SK-N-DZ (cell line): ENCODE results near the gene KDM4C.

ENCODE experiments used
- DNase-seq: peaks from one replicate; pipeline ENCODE4 v3.0.0-alpha.2; 2015; ENCODE audit warnings: low spot score

KDM4C gene

DNA sequence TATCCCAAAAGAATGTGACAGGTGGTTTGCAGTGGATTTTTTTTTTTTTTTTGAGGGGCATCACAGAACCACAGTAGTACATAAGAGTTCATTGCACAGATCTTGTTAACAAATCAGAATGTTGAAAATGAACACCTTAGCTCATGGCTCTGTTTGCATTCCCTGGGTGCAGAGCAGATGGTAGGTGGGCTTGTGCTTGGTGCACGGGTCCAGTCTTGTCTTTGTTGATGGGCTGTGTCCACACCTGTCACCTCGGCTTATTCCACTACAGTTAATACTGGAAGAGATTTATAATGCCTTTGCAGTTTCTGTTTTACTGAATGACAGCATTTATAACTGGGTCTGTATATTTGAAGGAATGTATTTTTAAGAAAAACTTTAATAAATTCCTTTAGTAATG is 146.6 kb downstream of the KDM4C start:
- no peak for DNase-seq

DNA sequence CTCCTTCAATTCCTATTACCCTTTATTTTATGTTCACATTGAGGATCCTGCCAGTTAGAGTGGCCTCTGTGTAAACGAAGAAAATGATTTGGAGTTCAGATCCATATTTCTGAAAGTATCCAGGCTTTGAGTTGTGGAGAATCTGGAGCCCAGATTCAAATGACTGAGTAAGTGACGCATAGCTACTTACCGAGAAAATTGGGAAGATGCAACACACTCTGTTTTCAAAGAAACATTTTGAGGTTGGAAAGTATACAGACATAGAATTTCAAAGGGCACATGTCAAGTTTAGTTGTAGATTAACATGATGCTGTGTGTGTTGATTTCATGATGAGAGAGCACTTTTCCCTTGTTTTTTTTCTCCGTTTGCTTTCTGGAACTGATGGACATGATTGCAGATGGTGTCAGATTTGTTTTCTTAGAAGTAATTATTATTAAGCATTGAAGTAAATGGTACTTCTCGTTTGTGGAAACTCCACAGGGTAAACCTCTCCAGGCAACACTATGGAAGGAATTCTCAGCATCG is 148.1 kb downstream of the KDM4C start:
- no peak for DNase-seq

DNA sequence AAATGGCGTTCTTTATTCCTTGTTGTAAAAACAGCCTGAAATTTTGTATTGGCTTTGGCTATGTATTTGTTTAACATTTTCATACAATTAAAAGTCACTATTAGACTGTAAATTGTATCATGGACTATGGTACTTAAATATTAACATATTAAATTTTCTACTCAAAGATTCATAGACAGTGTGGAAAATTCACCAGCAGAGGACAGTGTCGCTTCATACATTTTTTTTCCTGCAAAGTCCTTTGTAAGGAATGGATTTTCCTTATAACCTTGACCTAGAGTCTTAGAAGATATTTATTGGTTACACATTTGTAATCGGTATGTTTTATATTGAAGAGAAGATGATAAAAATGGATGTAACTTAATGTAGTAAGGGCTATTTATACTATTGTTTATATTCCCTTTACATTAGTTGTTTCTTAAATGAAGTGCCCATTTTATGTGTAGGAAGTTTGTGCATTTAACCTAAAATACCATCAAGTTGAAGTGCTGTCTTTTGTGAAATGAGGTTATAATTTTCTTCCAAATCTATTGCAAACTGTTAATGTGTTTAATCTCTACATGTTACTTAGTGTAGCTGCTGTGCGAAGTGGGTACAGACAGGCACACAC is 150.1 kb downstream of the KDM4C start:
- peak; percentile 13 for DNase-seq

DNA sequence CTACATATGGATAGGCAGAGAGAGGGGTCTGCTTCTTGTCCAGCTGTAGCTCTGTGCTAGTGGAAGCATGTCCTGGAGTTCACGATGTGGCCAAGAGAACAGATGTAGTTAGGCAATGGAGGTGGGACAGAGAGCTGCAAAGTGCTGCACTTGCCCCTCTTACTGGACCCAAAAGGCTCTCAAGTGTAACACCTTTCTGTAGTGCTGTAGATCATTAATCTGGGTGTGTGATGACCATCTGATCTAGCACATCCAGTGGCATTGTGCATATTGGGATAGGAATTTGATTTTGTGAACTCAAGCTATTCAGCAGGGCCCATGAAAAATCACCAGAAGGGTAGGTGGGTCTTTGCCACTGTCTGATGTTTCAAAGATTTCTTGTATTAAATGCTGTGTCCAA is 151.4 kb downstream of the KDM4C start:
- DNase-seq, result no peak

DNA sequence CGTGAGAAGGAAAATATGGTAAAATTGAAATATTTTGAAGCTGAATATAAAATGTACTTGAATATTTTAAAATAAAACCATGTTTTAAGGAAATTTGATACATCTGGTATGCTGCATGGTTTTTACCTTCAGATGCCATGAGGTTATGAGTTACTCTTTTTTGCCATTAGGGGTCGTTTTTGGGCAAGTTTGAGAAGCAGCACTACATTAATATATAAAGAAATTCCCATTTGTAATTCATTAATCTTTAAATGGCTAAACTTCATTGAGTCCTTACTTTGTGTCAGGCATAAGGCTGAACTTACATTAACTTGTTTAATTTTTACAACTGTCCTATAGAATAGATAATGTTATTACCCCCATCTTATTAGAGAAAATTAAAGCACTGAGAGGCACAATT is 152.3 kb downstream of the KDM4C start:
- no peak for DNase-seq

DNA sequence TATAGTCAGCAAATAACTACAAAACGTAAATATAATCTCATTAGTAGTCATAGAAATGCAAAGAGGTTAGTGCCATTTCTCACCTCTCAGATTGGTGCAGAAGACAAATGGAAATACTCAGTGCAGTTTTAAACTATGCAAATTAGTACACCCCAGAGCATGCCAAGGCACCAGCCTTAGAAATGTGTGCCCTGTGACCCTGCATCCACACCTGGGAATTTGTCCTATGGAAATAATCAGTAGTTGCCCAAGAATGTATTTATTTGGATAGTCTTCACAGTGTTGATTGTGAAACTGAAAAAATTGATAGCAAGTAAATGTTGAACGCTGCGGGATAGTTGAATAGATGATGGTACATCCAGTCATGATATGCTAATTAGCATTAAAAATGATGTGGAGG is 152.7 kb downstream of the KDM4C start:
- DNase-seq, result no peak

DNA sequence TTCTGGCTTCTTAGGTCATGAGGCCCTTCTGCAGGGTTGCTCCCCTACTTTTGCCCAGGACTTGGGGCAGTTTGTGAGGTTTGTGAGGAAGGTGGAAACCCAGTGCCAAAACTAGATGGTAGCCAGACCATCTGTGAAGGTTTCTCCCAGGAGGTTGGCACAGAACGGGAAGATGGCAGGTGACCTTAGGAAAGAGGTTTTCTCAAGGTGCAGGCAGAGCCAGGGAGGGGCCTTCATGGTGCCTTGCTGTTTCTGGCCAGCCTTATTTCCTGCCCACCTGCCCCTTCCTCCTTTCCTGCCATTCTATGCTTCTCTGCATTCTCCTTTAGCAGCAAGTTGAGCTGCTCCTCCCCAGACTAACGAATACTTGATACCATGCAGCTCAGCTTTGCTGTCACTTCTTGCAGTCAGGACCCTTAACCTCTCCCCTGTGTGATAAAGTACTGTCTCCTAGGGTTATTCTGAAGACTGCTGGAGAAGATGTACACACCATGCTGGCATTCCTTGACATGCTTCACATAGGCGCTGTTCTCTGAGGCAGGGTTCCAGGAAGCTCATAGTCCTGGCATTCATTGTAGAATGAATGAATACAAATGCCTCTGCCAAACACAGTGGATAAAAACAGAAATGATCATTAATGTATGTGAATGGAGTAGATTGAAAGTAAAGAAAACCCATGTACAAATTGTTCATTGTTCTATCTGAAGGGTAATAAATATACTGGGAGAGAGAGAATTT is 154.3 kb downstream of the KDM4C start:
- DNase-seq, result no peak

DNA sequence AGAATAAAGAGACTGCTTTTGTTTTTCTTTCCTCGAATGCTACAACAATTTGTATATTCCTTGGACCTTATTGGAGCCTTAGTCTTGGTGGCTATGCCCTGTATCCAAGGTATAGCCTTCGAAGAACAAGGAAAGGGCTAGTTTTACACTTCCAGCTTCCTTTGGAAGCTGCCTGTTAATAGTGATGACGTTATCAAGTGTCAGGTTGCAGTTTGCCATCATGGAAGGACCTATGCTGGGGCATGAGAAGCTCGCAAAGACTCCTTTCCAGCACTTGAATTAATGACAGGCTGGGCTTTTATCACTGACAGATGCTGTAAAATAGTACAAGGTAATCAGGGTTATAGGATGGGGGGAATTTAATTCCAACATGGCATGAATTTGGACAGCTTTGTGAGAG is 157.9 kb downstream of the KDM4C start:
- no peak for DNase-seq

DNA sequence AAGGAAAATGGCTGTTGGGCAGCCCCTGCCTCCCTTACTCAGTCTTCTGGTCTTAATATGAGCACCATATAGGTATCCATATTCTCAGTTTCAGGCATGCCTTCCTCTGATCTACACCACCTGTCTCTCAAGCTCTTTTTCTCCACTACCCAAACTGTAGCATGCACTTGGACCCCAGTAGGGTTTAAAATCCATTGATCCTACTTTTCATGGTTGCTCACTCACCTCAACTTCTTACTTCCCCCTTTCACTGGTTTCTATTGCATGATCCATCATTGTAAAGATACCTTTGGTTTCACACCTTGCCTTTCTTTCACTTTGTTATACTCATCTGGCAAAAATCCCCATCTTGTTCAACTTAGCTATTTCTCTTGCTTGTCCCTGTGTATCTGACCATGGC is 159.4 kb downstream of the KDM4C start:
- DNase-seq, result no peak

DNA sequence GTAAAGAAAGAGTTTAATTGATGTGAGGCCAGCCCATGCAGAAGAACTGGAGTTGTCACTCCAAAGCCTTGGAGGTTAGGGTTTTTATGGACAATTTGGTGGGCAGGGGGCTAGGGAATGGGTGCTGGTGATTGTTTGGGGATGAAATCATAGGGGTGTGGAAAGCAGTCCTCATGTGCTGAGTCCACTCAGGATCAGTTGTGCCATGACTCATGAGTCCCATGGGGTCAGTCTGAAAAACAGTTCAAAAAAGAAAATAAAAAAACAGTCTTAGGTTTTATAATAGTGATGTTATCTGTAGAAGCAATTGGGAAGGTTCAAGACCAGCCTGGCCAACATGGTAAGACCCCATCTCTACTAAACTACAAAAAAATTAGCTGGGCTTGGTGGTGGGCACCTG is 162.3 kb downstream of the KDM4C start:
- DNase-seq, result no peak

DNA sequence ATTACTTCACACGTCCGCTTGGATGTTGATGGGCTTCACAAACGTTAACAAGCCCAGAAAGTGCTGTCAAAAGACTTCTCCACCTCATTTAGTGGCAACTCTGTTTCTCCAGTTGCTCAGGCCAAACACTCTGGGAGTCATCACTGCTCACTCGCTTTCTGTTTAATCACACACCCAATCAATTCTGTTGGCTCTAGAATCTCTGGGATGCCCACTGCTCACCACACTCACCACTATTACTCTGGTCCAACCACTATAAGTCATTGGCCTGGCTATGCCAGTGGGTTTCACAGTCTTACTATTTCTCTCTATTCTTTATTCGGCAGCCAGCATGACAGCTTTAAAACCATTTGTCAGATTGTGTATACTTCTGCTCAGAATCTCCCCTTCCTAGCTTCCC is 163.5 kb downstream of the KDM4C start:
- DNase-seq, result no peak

DNA sequence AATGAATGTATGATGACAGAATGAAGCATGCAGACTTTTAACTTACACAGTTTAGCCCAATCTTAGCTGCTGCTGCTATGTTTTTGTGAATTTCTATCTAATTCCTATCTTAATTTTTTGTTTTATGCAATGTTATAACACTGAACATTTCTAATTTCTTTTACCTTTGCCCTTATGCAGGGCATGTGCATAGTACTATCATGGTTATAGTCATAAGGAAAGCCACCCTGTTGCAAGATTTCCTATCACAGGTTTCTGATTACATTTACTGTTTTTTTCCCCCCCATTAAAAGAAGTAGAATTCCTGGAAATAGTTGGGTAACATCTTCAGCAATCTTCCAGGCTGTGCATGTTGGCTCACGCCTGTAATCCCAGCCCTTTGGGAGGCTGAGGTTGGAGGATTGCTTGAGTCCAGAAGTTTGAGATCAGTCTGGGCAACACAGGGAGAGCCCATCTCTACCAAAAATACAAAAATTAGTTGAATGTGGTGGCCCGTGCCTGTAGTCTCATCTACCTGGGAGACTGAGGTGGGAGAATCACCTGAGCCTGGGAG is 164.4 kb downstream of the KDM4C start:
- no peak for DNase-seq

DNA sequence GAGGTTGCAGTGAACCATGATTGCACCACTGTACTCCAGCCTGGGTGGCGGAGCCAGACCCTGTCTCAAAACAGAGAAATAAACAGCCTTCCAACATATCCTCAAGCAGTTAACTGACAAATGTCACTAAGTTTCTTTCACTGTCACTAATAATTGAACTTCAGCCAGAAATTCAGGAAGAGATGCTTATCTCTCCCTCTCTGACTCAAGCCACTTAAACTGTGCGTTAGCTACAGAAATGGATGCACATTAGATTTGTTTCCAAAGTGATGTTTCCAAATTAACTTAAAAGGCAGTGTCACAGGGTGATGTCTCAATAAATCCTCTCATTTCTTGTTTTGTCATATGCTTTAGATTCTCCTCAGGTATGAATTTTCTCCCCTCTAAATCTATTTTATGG is 164.9 kb downstream of the KDM4C start:
- peak; percentile 49 for DNase-seq

DNA sequence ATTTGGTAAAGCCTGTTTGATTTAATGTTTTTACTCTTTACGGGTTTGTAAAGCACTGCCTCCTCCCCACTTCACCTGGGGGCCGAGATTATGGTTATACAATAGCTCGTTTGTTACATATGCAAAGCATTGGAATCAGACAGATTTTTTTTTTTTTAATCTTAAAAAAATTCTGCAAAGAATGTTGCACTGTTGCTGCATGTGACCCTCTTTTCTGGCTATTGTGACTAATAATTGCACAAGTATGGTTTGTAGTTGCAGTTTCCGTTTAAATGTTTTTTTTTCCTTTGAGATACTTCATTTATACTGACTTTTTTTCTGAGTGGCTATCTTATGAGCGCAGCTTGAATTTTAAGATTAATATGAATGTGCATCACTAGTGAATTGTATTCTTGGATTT is 165.3 kb downstream of the KDM4C start:
- no peak for DNase-seq

DNA sequence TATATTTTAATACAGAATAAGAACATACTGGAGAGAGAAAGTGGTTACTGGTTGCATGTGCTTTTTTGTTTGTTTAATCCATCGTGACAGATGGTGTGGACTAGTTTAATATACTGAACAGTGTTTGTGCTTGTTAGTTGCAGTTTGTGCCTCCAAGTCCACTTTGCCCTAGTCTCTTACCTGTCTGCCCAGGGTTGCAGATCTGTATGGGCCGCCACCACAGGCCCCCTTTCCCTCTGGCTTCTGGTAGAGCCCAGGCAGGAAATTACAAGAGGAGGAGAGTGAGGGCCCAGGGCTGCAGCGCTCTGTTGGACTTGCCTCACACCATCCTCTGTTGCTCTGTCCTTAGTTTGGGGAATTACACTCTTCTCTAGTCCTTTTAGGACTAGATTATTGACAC is 166.4 kb downstream of the KDM4C start:
- no peak for DNase-seq

DNA sequence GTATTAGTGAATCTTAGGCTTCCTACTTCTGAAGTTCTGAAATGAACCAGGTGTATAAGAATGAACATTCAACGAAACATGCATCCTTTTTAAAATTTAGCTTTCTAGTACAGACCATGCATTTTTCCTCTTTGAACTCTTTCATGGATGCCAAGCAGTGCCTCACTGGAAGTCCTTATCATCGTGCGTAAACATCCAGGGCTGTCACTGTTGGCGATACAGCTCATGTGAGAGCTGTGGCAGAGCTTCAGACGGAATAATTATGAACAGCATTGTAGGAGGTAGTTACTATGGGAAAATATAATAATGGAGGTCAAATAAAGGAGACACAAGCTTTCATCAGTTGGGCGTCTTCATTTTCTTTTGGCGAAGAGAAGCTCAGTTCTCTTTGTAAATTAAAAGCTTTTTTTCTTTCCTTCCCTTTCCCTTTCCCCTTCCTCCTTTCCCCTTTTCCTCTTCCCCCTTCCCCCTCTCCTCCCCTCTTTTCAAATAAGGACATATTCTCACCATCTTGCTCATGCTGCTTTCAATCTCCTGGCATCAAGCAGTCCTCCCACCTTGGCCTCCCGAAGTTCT is 167.3 kb downstream of the KDM4C start:
- DNase-seq, result no peak

DNA sequence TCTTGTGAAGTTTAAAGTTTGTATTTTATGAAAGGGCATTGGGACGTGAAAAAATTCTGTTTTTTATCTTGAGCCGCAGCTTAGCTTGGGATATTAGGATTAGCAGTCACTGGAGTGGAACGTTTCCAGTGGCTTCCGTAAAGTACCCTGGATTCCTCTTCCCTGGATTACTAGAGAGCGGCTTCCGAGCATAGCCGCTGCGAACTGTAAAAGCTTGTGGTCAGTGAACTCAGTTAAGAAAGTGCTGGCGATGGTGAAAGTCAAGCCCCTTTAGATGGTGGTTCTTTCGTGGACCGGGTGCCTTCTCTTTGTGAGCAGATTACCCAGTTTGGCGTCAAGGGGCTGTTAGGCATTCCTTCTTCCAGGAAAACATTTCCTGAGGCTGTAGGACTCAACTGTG is 168.1 kb downstream of the KDM4C start:
- DNase-seq, result no peak

DNA sequence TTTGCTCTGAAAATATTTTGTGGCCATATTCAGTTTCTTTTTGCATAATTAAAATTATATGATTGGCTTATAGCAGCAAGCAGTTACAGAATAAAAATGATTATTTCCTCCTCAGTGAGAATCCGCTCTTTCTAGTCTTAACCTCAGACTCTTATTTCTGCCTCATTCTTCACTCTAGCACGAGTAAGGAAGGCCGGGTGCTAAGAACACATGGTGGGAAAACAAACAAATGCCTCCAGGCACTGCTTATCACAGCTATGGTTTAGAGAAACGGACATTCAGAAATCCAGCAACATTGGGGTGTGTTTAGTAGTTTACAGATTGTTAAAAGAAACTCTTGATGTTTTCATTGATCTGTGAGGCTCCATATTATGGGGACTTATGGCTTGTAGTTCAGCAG is 168.7 kb downstream of the KDM4C start:
- no peak for DNase-seq

DNA sequence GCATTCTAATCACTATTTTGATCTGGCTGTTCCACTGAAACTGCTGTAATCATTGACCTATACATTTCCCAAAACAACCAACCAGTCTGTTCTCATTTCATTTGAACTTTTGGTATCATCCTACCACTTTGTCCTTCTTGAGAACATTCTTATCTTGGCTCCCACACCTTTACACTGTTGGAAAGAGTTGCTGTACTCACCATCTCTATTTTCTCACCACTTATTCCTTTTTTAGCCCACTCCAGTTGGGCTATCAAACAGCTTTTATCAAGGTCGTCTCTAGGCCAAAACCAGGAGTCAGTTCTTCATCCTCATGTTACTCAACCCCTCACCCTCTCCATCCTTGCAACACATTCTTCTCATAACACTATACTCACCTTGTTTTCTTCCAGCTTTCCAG is 170.1 kb downstream of the KDM4C start:
- DNase-seq, result no peak

DNA sequence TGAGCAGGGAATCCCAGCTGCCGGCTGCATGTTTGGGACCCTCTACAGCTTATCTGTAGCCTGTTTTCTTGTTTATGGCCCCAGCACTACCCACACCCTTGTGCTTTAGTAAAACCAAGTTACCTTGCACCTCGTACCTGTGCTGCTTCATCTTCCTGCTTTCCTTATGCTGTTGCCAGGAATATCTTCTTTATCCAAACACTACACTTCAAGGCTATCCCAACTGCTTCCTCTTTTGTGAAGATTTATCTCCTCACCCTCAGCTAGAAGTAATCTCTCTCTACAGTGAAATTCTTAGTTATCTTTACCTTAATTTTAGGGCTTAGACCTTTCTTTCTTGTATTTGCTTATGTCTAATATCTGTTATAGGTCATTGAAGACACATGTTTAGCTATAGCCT is 171.1 kb downstream of the KDM4C start:
- no peak for DNase-seq

DNA sequence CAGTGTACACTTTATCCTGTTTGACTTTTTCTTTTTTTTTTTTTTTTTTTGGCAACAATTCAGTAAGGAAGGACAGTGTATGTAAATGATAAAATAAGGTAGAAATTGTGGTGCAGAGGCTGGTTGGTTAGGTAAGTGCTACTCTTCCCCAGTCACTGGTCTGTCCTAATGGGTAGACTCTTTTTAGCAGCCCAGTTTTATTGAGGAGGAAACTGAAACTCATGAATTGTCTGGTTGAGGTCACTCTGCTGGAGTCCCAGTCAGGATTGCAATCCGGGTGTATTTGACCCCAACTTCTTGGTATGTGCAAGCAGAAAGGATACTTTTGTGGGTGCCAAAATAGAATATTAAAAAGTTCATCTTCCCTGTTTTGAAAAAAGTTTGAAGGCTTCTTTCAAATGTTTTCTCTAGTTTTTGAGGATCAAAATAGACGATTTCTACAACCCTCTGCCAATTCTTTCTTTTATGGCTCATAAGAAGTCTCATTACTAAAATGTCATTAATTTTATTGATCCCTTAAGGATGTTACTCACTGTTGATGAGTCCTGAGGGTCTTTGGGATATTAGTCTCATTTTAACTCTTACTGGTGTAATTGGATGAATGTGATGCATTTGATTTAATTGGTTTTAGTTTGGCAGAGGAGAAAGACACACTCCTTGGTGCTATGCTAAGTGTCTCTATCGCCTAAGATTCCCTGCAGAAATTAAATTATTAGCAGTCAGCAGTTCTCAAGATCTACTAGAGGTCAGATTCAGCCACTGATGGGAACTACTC is 171.9 kb downstream of the KDM4C start:
- no peak for DNase-seq

DNA sequence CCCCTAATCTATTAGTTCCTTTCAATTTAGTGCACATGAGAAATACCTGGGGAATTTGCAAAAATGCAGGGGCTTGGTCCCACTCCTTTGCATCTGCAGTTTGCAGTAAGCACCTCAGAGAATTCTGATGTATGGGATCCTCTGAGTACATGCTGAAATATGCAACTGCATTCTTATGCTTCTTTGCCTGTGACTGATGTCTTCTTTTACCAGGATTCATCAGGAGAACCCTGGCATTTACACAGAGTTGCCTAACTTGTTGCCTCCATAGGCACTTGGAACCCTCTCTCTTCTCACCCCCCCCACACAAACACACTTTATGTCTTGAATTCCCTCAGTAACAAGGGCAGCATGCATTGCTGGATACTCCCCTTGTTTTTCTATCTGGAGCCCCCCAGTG is 173.1 kb downstream of the KDM4C start:
- no peak for DNase-seq
